NB4 (cell line): ENCODE data around the gene SND1.

ENCODE experiments used
- CTCF ChIP-seq: IDR thresholded peaks from one replicate; pipeline ENCODE4 v1.5.1; 2012; ENCODE audit warnings: low read depth, low read length
- MAX ChIP-seq: IDR thresholded peaks from 2 replicates; pipeline ENCODE4 v1.6.1; 2011; ENCODE audit warnings: low read depth, low read length
- MYC ChIP-seq: IDR thresholded peaks from 2 replicates; pipeline ENCODE4 v1.6.1; 2011; ENCODE audit warnings: low read depth, low read length
- POLR2A ChIP-seq: IDR thresholded peaks from 2 replicates; pipeline ENCODE4 v1.6.1; 2011; ENCODE audit warnings: mild to moderate bottlenecking; ENCODE audit not compliant: insufficient read length; ENCODE audit errors: extremely low read depth

GRCh38 chr7:127857464-127857841, 205.5 kb downstream of the SND1 start:
- TF ChIP-seq CTCF (no peak), POLR2A (no peak), MYC (no peak), MAX (no peak)
